HG03039 (cell line): ENCODE results near the gene LDB2.

Experiments
- ATAC-seq: cut with Tn5 transposase; IDR thresholded peaks from one replicate; pipeline ENCODE4 v1.9.1; 2021; ENCODE audit warnings: mild to moderate bottlenecking, moderate library complexity; ENCODE audit not compliant: unreplicated experiment

The LDB2 gene

DNA sequence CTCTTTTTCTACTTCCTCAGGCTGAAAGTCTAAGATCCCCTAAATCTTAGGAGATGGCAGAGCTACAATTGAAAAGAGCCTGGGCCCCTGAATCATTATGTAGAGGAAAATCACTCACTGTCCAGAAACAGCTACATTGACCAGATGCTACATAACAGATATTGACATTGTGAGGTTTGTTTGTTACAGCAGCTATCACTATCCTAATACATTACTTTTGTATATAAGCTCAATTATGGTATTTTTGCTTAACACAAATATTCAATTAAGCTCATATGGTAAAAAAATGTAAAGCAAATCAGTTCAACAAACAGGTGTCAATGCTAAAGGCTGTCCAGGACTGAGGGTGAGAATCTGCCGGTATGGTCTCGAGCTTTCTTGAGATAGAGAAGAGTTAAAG lies 89.4 kb downstream of the LDB2 start:
- no peak for ATAC-seq

DNA sequence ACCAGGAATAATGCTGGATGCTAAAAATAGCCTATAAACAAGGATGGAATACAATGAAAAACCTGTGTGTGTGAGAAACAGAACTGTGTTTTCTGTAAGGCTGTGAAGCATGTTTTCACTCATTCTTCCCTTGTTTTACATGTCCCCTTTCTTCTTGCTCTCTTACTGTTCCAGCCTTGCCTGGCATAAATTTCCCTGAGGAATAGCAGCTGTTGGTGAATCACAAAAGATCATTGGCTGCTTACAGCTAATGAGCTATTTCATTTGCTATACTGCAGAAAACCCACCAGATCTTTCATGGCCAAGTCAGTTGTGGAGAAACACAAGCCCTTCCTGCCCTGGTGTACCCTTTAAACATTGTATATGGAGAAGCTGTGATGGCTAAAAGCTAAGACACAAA lies 91.1 kb downstream of the LDB2 start:
- no peak for ATAC-seq

DNA sequence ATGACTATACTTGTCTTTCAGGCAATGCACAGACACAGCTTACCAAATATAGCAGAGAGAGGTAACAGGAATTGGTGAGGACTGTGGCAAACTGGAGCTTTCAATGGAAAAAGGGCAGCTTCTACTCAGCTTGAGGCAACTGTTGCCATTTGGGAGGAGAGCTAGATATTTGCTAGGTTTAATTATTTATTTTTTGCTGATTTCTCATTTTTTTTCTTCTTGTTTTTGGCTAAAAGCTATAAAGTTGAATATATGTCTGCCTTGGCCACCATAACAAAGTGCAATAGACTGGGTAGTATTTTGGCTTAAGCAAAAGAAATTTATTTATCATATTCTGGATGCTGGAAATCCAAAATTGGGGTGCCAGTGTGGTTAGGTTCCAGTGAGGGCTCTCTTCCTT lies 93.9 kb downstream of the LDB2 start:
- ATAC-seq: no peak

DNA sequence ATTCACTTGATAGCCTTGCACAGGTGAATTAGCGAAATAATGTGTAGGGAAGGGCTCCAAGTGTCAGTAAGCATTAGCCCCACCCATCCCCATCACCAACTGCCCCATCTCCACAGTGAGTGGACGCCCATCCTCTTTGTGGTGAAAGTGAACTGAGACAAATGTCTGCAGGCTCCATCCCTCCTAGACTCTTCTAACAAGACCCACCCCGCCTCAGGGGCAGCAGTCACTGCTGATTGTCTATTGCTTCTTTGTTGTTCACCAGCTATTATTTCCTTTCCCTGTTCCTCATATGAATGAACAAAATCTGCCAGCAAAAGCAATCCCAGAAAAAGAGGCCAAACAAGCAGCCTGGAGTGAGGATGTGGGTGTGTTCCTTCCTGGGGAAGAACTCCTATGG lies 96.4 kb downstream of the LDB2 start:
- no peak for ATAC-seq

DNA sequence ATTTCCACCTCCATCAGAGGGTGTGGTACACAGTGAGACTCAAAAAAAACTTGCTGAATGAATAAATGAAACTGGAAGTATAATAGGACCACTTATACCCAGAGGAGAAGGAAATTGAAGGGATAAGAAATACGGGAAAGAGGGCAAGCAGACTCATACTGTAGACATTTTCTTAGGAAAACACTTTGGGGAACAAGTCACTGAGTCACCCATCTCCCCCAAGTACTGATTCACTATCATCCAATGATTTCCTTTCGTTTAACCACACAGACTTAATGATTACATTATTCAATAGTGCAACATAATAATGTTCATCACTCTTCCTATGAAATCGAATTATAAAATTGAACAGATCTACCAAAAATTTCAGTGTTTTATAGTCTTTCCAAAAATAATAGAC lies 97.1 kb downstream of the LDB2 start:
- no peak for ATAC-seq

DNA sequence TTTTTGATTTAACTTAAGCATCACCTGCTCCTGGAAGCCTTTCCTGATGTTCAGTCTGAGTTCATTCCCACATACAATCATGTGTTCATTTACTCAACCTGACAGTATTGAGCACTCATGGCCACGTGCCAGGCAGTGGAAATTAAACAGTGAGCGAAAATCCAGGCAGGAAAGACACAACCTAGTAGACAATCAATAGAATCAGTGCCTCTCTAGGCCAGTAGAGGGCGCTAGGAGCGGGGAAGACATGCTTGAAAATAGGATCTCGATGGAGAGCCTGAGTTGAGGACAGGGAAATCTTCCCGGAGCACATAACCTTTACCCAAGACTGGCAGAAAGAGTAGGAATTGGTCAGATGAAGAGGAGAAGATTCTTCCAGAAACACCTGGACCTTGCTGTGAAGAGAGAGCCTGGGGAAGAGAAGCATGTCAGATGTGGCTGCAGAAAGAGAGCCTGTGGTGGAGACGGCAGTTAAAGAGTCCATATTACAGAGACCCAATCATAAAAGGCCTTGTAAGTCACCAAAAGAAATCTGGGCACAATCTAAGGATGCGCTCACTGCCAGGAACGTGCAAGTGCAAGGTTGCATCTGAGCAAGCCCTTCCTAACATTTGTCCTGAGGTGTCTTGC lies 103.5 kb downstream of the LDB2 start:
- no peak for ATAC-seq

DNA sequence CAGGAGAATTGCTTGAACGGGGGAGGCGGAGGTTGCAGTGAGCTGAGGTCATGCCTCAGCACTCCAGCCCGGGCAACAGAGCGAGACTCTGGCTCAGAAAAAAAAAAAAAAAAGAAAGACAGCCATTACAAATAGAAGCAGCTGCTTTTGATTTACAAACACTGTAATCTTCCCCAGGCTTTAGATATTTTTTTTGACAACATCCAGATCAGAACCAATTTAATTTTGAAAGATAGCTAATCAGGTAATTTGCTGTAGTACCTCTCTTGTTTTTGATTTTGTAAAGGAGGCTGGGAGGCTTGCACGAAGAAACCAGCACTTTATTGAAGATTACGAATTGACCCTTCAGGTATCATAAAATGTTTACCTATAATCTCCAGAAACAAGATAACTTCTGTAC lies 107.0 kb downstream of the LDB2 start:
- ATAC-seq: no peak

DNA sequence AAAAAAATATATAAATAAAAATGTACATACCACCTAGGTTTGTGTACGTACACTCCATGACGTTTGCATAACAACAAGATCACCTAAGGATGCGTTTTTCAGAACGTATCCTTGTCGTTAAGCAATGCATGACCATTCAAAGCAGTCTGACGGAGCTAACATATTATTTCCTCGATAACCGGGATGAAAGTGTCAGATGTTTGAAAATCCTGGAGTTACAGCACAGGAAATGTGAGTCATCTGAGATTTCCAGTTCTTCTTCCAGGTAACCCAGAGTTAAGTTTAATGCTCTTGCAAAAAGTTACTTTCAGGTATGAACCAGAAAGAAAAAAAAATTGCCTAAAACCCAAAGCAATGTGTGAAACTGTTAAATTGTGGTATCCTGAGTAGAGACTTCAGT lies 107.9 kb downstream of the LDB2 start:
- ATAC-seq: no peak

DNA sequence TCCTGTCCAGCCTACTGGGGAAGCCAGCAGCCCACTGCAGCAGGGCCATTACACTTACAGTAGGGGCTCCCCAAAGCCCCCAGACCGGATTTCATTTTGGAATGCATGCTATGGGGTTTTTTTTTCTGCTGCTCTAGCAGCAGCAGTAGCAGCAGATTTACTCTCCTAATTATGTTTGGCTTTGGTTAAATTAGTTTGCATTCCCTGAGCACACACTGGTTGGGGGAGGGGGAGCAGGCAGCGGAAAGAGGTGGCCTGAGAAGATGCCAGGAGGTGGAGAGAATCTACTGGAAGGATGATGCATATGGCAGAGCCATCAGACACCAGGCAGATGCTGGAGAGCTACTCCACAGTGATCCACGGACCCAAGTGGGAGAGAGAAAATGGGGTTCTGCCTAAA lies 109.6 kb downstream of the LDB2 start:
- no peak for ATAC-seq

DNA sequence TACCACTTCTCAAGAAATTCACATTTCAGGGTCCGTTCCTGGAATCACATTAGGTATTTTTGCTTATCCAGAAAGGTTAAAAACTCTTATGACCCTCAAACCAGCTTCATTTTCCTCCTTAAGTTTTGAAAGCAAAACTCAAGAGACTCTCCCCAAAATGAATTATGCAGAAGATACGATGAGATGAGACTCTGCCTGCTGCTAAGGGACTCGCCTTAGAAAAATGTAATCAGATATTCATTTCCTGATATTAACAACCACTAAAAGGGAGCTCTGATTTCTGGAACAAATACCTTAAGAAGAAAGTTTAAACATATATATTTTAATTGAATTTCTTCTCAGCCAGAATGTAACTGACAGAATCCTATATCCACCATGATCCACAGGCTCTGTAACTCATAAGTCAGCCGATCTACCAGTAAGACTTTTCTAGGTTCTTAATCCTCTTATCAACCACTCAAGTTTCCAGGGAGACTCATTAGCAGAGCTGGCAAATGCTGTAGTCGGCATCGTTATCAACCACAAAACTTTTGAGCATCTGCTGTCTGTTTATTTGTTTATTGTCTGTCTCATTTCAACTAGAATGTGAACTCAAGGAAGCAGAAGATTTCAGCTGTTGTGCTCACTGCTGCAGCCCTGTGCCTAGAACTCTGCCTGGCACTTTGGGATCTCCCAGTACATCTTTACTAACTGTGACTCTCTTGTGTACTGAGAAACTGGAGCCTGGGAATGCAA lies 112.5 kb downstream of the LDB2 start:
- no peak for ATAC-seq

DNA sequence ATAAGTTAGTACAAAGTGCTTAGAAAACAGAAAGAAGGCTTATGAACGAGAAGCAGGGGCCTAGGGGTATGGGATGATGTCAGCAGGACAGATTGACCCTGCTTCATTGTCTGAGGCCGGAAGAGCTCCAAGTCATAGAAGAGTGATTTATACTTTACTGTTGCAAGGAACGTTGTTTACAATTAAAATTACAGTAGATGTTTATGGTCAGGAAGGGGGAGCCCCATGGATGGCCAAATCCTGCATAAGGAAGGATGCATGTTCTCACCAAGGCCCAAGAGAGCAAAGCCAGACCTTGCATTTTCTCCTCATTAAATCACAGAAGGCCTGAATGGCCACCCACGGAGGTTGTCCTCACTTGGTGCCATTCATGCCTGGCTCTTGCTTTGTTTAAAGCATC lies 115.3 kb downstream of the LDB2 start:
- no peak for ATAC-seq

DNA sequence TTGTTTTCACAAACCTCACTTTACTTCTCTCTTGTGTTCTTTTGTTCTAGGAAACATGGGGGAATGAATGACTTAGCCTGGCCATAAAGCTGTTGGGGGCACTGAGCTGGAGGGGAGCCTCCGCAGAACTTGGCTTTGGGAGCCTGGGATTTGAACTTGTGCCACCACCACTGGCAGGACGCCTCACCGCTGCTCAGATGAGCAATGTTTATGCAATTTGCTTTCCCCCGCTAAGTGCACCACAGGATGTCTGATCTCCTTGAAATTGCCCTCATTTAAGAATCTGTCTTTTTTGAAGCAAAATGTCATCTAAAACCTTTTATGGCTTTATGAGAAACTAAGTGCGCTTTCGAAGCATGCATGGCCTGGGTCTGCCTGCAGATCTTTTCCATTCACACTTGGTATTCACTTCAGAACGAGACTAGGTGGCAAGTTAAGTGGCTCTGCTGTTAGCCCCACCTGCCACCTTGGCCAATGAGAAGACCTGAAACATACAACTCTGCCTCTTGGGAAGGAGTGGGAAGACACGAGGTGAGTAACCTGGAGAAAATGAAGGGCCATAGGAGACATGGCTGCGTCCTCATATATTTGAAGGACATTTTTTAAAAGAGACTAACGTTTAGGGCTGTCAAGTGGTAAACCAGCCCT lies 119.3 kb downstream of the LDB2 start:
- no peak for ATAC-seq

DNA sequence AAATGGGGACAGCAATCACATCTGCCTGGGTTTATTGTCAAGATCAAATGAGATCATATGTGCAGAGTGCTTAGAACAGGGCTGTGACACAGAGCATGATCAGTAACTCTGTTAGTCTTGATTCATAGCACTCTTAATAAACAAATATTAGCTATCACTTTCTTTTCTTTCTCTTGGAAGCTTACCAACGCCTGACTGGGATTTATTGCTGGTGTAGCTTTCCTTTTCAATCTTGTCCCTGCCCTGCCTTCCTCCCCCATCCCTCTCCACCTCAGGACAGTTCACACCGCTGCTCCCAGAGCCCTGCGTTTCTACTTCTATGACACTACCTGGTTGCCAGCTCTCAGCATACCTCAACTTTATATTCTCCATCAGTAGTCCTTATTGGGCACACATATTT lies 120.7 kb downstream of the LDB2 start:
- no peak for ATAC-seq

DNA sequence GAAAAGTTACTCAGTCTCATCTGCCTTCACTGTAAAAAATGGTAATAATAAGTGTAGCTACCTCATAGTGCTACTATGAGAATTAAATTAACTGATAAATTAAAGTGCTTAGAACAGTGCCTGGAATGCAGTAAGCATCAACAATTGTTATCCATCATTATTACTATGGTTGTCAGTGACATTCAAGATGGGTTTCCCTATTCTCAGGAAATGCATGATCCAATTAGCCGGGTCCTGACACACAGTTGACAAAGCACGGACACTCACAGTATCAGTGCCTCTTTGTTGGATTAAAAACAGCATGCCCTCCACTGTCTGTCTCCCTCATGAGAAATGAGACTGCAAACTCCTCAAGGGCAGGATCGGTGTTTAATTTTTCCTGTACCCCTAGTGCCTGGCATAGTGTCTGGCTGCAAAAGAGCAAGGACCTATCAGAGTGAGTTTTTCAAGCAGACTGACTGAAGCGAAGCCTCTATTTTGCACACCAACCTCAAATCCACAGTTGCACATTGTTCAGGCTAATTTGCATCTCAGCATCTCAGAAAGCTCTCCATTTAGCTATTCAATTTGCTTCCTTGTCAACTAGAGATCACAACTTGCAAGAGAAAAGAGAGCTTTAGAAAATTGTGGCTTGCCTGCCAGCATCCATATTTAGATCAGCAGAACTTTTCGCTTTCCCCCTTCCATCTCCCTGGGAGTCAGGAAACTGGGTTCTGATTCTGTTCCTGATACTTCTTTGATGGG lies 122.9 kb downstream of the LDB2 start:
- ATAC-seq: no peak

DNA sequence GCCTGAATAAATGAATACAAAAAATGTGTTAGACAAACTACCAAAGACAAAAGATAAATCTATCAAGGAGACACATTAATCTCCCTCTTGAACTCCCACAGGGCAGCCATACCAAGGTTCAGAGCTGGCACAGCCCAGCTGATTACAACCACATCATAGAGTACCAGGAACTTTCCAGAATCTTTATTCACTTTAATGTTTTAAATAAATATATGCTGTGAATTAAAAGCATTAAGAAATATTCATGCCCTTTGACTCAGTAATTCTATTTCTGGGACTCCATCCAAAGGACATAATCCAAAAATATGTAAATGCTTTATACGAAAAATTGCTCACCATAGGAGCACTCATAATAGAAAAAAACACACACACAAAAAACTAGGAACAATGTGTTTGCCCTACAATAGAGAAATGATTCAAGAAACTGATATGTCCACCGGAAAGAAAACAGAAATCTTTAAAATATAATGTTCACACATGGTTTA lies 126.0 kb downstream of the LDB2 start:
- ATAC-seq: no peak

DNA sequence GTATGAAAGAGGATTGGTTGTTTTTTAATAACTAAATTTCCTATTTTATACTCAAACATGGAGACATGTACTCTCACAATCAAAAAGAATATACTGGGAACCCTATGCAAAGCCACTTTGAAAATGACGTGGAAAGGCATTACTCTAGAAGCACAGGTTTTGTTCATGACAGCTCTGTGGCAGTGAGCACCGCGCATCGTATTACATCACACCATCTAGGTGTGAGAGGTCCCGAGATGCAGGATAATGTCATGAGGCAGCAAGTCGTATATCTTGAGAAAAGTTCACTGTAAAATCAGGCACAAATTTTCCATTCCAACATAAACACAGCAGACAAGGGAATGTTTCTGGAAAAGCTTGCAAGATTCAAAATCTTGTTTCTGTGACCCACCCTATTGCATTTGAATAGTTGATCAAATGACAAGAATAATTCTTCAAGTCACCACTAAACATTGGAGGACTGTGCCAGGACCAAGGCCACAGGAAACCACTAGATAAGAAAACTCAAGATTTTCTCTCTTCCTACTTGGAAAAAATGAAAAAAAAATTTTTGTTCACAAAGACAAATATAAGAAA lies 127.6 kb downstream of the LDB2 start:
- ATAC-seq: no peak

DNA sequence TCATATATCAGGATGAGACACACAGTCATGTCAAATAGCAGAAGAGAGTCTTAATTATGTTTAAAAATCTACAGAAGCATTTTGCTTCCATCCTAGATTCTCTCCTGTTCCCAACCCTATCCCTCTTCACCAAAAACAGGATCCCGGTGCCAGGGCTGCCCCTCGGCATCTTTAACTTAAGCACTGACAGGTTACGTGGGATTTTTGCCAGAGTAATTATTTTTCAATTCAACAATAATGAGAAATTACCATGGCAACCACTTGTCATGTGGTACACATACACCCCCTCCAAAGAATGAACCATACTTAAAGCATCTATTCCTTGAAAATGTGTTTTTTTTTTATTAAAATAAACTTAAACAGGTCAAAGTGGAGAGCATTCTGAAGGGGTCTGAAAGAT lies 130.6 kb downstream of the LDB2 start:
- no peak for ATAC-seq

DNA sequence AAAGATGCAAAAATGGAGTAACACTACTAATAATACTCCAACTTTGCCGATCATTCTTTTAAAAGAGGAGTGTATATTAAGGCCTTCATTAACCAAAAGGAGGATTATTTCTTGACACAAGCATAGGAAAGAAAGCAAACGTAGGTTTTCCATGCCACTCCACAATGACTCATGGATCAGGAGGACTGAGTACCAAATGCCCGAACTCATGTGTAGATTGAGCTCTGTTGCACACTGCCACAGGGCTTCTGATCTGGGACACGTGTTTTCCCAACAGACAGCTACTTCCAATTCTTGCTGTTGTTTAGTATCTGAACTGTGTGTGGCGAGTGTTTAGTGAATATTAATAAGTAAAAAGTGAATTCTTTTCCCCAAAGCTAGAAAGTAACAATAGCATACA lies 131.2 kb downstream of the LDB2 start:
- no peak for ATAC-seq

DNA sequence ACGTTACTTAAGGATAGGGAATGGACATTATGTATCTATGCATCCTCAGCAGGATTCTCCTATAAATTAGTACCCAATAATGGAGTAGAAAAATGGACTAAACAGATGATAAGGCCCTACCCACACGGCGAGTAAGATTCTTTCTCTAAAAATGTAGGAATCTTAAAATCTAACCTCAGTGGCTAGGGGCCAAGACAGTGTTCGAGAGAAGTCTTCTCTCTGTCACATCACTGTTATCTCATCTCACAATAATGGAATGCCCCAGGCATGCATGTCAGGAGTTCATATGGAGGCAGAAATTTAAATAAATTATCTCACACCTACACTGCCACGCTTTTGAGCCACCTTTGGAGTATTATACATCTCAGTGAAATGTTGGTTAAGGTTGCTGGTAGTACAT lies 132.9 kb downstream of the LDB2 start:
- ATAC-seq: no peak

DNA sequence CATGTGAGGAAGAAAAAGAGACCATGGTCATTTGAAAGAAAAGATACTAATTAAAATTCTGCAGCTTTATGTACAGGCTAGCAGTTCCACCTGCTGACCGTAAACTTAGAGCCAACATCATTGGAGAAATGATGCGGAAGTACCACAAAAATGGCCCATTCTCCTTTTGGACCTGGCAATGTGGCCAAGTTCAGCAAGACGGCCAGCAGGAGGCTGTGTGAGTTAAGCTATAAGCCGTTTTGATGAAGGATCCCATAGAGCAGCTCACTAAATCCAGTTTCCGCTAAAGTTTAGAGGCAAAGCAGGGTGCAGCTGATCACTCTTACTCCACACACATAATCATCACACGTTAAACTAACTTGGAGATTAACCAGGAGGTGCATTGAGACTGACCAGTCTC lies 133.8 kb downstream of the LDB2 start:
- ATAC-seq: no peak

DNA sequence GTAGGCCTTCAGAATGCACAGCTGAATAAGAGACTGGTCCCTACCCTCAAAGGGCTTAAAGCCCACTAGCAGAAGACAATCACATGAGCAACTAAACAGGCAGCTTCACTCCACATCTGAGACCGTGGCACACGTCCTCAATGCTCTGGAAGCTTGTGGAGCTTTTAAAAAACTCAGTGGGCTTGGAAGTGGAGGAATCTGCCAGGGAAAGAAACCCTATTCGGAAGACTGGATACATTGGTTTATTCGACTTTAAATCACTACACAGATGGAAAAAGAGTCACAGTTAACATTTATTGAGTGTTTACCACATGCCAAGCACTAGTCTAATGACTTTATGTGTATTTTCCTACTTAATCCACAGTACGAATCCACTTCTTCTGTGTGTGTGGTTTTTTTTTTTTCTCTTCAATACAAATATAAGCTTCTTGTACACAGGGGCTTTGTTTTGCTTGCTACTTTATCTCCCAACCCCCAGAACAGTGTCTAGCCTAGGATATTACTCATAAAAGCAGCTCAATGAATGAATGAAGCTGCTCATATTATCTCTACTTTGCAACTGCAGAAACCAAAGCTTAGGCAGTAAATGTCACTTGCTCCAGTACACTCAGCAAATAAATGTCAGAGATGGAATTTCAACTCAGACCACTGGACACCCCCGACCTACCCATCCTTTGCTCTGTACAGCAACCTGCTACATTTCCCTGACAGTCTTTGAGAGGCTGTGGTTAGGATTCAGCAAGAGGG lies 137.7 kb downstream of the LDB2 start:
- no peak for ATAC-seq
